HL-60 (cell line): Measurements from ENCODE around the gene NEDD1.

Experiments
- GABPA ChIP-seq: IDR thresholded peaks from 2 replicates; pipeline ENCODE4 v1.6.1; 2012; ENCODE audit warnings: low read depth
- POLR2AphosphoS5 ChIP-seq: IDR thresholded peaks from 2 replicates; pipeline ENCODE4 v1.6.1; 2012; ENCODE audit warnings: low read depth
- SPI1 ChIP-seq: IDR thresholded peaks from 2 replicates; pipeline ENCODE4 v1.6.1; 2012; ENCODE audit warnings: low read depth, mild to moderate bottlenecking, borderline replicate concordance
- TF ChIP-seq, protein P1 (sequence below): IDR thresholded peaks from one replicate; pipeline ENCODE4 v1.5.1; 2011; ENCODE audit warnings: low read length, control low read depth, inconsistent platforms; ENCODE audit not compliant: insufficient read depth

DNA sequence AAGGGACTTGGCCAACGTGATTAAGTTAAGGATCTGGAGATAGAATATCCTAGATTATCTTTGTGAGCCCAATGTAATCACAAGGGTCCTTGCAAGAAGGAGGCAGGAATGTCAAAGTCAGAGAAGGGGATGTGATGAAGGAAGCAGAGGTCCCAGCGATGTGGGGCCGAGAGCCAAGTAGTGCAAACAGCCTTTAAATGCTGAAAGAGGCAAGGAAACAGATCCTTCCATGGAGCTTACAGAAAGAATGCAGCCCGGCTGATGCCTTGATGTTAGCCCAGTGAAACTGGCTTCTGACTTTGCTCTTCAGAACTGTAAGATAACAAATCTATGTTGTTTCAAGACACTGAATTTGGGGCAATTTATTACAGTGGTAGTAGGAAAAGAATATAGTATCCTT lies 74.9 kb downstream of the NEDD1 start:
- TF ChIP-seq, protein P1, sequence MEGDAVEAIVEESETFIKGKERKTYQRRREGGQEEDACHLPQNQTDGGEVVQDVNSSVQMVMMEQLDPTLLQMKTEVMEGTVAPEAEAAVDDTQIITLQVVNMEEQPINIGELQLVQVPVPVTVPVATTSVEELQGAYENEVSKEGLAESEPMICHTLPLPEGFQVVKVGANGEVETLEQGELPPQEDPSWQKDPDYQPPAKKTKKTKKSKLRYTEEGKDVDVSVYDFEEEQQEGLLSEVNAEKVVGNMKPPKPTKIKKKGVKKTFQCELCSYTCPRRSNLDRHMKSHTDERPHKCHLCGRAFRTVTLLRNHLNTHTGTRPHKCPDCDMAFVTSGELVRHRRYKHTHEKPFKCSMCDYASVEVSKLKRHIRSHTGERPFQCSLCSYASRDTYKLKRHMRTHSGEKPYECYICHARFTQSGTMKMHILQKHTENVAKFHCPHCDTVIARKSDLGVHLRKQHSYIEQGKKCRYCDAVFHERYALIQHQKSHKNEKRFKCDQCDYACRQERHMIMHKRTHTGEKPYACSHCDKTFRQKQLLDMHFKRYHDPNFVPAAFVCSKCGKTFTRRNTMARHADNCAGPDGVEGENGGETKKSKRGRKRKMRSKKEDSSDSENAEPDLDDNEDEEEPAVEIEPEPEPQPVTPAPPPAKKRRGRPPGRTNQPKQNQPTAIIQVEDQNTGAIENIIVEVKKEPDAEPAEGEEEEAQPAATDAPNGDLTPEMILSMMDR = no peak
- TF ChIP-seq SPI1 (no peak), POLR2AphosphoS5 (no peak), GABPA (no peak)
